Naive B cell (primary cell): ENCODE results near the gene HPCAL1. TPM values are rescaled to one million over a fixed set of nuclear protein-coding genes. Genes with fewer than 3 reads are reported as not detected.

Experiments
- ATAC-seq, 2 donors: fragments of 150-1000 bp; cut with Tn5 transposase; 2 replicates each; pipeline ENCODE4 v1.10.0; 2021; ENCODE audit warnings: low read depth in 2 of 2, mild to moderate bottlenecking in 2 of 2, moderate library complexity in 2 of 2
- DNase-seq: peaks from one replicate; pipeline ENCODE4 v3.0.0; 2022
- H3K27ac Mint-ChIP-seq, 6 donors: one replicate each; pipeline ENCODE4 v1.8.0; 2020 to 2022; ENCODE audit warnings: mild to moderate bottlenecking in 6 of 6, mixed read lengths in 6 of 6, moderate library complexity in 5 of 6, inconsistent platforms in 2 of 6
- H3K27me3 Mint-ChIP-seq, 3 donors: one replicate each; pipeline ENCODE4 v1.8.0; 2021 to 2022; ENCODE audit warnings: mixed read lengths in 3 of 3, mild to moderate bottlenecking in 1 of 3
- H3K36me3 Mint-ChIP-seq, 2 donors: one replicate each; pipeline ENCODE4 v1.8.0; 2020 to 2022; ENCODE audit warnings: mixed read lengths in 2 of 2, inconsistent platforms in 1 of 2, mild to moderate bottlenecking in 1 of 2
- H3K4me1 Mint-ChIP-seq, 3 donors: one replicate each; pipeline ENCODE4 v1.8.0; 2020 to 2022; ENCODE audit warnings: mixed read lengths in 3 of 3, inconsistent platforms in 1 of 3, mild to moderate bottlenecking in 1 of 3, moderate library complexity in 1 of 3
- H3K4me3 Mint-ChIP-seq, 8 donors: one replicate each; pipeline ENCODE4 v1.8.0; 2020 to 2022; ENCODE audit warnings: mild to moderate bottlenecking in 8 of 8, mixed read lengths in 8 of 8, moderate library complexity in 8 of 8, inconsistent platforms in 2 of 8
- H3K9me3 Mint-ChIP-seq, 7 donors: one replicate each; pipeline ENCODE4 v1.8.0; 2020 to 2022; ENCODE audit warnings: mixed read lengths in 7 of 7, mild to moderate bottlenecking in 5 of 7, inconsistent platforms in 2 of 7, moderate library complexity in 1 of 7
- polyA plus RNA-seq, 6 donors: library from polyadenylated mRNA; unstranded; fragments of 300-500 nt; fragmentation: Illumina TruSeq; gene quantifications; one replicate each; pipeline ENCODE4 v1.2.3, GENCODE V29; 2021; ENCODE audit warnings: low read depth in 6 of 6

Gene HPCAL1
- polyA plus RNA-seq, 6 donors from 2014 or later, result 49.1 to 92.1 (median 66.7) TPM

DNA sequence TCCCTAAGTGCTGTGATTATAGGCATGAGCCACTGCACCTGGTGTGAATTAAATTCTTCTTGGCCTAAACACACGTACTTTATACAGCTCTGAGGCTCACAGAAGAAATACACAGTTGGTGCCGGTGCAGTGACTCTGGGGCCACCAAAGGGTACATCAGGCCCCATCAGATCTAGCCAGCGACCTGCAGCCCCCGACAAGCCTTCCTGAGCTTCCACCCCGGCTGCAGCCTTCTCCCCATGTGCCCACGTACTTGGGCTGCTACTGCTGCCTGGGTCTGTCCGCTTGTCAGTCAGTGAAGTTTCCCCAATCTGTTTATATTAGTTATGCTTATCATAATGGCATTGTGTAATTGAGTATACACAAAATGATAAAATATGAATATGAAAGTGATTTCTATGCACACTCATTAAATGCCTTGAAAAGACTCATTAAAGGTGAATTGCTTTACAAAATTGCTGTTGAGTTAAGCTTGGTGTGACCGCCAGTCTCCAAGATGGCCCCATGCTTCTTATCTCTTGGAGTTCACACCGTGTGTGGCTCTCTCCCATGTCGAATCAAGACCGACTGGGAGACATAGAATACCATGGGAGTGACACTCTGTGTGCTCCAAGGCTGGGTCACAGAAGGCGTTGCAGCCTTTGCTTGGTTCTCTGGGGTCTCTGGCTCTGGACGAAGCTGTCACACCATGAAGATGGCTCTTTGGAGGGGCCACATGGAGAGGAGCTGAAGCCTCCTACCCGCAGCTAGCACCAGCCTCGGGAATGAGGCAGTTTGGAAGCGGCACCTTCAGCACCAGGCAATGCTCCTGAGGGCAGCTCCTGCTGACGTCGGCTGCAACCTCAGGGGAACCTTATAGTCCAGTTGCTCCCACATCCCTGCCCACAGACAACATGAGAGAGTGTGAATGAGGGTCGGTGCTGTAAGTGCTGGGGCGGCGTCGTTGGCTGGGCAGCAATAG, 29.2 kb upstream of the HPCAL1 start:
- H3K4me1 Mint-ChIP-seq, result peaks cover 4 to 6% (median 5%) of the 10 kb centered on the region in 3 donors
- H3K27ac Mint-ChIP-seq, result no peak overlapping the region
- H3K36me3 Mint-ChIP-seq, result no peaks in the 10 kb centered on the region
- no peaks in the 10 kb centered on the region for H3K9me3 Mint-ChIP-seq
- peaks cover 0 to 22% (median 19%) of the 10 kb centered on the region in 3 donors for H3K27me3 Mint-ChIP-seq
- DNase-seq, result no peak
- H3K4me3 Mint-ChIP-seq, result no peak overlapping the region
- no peak for ATAC-seq

DNA sequence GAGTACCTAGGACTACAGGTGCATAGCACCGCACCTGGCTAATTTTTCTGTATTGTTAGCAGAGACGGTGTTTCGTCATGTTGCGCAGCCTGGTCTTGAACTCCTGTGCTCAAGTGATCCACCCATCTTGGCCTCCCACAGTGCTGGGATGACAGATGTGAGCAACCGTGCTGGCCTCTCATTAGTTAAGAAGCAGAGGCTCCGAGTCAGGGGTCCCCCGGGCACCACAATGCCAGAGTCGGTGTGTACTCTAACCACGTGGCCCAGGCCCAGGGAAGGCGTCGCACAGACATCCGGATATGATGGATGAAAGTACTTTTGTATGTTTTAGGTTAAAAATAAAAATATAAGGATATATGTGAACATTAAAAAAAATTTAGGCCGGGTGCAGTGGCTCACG, 28.3 kb upstream of the HPCAL1 start:
- Mint-ChIP-seq H3K4me3 (no peak overlapping the region), H3K9me3 (no peaks in the 10 kb centered on the region), H3K36me3 (no peaks in the 10 kb centered on the region), H3K27me3 (peaks cover 0 to 30% (median 28%) of the 10 kb centered on the region in 3 donors), H3K27ac (peak overlapping the region in 1 of 6 donors; percentile 83), H3K4me1 (peaks cover 4 to 6% (median 5%) of the 10 kb centered on the region in 3 donors)
- ATAC-seq (no peak), DNase-seq (no peak)

DNA sequence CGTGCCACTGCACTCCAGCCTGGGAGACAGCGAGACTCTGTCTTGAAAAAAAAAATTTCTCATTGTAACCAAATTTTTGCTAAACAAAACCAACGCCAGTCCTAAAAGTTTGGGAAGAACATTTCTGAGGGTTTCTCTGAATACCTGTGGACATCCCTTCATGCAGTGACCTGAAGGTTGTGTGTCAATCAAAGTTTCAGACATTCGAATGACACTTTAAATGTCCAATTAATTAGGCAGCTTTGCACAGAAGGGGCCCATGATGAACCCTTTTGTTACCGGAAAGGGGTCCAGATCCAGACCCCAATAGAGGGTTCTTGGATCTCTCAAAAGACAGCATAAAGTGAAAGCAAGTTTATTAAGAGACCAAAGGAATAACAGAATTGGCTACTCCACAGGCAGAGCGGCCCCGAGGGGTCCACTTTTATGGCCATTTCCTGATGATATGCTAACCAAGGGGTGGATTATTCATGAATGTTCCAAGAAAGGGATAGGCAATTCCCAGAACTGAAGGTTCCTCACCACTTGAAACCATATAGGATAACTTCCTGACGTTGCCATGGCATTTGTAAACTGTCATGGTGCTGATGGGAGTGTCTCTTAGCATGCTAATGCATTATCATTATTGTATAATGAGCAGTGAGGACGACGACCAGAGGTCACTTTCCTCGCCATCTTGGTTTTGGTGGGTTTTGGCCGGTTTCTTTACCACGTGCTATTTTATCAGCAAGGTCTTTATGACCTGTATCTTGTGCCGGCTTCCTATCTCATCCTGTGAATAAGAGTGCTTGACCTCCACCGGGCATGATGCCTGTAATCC, 27.5 kb upstream of the HPCAL1 start:
- Mint-ChIP-seq H3K9me3 (no peaks in the 10 kb centered on the region), H3K4me1 (peaks cover 4 to 6% (median 5%) of the 10 kb centered on the region in 3 donors), H3K27me3 (peaks cover 4 to 33% (median 31%) of the 10 kb centered on the region in 3 donors), H3K27ac (no peak overlapping the region), H3K4me3 (no peak overlapping the region), H3K36me3 (no peaks in the 10 kb centered on the region)
- ATAC-seq (no peak), DNase-seq (no peak)

DNA sequence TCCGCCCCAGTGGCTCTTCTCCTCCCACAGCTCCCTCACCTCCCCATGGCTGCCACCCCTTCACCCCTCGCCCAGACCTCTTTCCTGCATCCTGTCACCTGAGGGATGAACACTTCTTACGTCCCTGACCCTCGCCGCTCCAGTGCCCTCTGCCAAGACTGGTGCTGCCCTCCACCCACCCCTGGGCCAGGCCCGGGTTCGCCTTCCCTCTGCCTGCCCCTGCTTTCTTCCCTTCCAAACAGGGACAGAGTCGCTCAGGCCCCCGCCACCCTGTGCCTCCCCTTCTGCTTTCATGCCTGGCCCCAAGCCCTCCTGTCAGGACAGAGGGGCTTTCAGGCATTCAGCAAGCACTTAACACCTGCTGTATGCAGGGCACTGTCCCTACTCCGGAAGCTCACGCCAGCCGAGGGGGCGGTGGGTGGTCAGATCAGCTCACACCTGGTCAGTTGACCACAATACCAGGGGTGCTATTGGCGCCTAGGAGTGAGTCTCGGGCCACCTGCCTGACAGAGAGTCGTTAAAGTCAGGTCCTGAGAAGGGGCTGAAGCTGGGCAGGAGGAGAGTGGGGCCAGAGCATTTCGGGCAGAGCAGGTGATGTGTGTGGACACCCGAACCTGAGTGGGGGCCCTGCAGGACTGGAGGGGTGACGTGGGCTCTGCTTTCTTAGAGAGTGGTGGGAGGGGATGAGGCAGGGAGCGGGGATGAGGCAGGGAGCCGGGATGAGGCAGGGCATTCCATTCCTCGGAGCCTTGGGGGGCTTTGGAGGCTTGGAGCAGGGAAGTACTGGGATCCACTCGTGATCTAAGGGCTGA, 26.0 kb upstream of the HPCAL1 start:
- DNase-seq (no peak), ATAC-seq (no peak)
- Mint-ChIP-seq H3K36me3 (no peaks in the 10 kb centered on the region), H3K27me3 (peaks cover 4 to 35% (median 31%) of the 10 kb centered on the region in 3 donors), H3K9me3 (peaks cover 0 to 2% (median 0%) of the 10 kb centered on the region in 7 donors), H3K4me1 (no peaks in the 10 kb centered on the region), H3K4me3 (no peak overlapping the region), H3K27ac (peak overlapping the region in 2 of 6 donors; percentile 47 to 78)

GRCh38 chr2:10277293-10278028, 25.2 kb upstream of the HPCAL1 start:
- H3K4me3 Mint-ChIP-seq, result no peak overlapping the region
- H3K27me3 Mint-ChIP-seq, result peaks cover 4 to 39% (median 36%) of the 10 kb centered on the region in 3 donors
- ATAC-seq (no peak), DNase-seq (no peak)
- H3K36me3 Mint-ChIP-seq, result no peaks in the 10 kb centered on the region
- peaks cover 0 to under 1% (median 0%) of the 10 kb centered on the region in 3 donors for H3K4me1 Mint-ChIP-seq
- H3K27ac Mint-ChIP-seq, result peak overlapping the region in 2 of 6 donors; percentile 6 to 85
- peaks cover 0 to 2% (median 0%) of the 10 kb centered on the region in 7 donors for H3K9me3 Mint-ChIP-seq

DNA sequence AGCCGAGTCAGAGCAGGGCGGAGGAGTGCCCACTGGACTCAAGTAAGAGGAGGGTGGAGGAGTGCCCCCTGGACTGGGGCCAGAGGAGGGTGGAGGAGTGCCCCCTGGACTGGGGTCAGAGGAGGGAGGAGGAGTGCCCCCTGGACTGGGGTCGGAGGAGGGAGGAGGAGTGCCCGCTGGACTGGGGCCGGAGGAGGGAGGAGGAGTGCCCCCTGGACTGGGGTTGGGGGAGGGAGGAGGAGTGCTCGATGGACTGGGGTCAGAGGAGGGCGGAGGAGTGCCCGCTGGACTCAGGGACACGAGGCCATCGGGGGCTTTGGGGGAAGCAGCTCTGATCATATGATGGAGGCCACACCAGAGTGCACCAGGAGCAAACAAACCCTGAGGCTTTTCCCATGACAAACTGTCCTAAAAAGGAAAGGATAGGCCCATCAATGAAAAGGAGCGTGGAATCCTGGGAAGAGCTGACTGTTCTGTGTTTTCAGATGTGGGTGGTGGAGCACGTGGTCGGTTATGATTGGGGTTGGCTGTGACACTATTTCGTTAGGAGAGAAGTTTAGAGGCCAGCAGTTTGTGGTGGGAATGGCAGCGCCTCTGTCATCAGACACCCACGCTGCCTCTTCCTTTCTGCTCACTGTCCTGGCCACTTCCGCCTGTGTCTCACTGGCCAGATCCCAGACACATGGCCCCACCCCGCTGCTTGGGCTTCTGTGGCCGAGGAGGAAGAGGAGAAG, 24.5 kb upstream of the HPCAL1 start:
- DNase-seq (no peak), ATAC-seq (no peak)
- Mint-ChIP-seq H3K9me3 (peaks cover 0 to 2% (median 0%) of the 10 kb centered on the region in 7 donors), H3K27ac (peak overlapping the region in 3 of 6 donors; percentile 13 to 85 (median 18)), H3K27me3 (peaks cover 4 to 39% (median 36%) of the 10 kb centered on the region in 3 donors), H3K4me1 (peaks cover 0 to 3% (median 0%) of the 10 kb centered on the region in 3 donors), H3K36me3 (no peaks in the 10 kb centered on the region), H3K4me3 (no peak overlapping the region)

GRCh38 chr2:10278763-10279471, 23.8 kb upstream of the HPCAL1 start:
- H3K27me3 Mint-ChIP-seq, result peaks cover 4 to 39% (median 36%) of the 10 kb centered on the region in 3 donors
- ATAC-seq (no peak), DNase-seq (no peak)
- H3K9me3 Mint-ChIP-seq, result peaks cover 0 to 2% (median 0%) of the 10 kb centered on the region in 7 donors
- H3K27ac Mint-ChIP-seq, result peak overlapping the region in 4 of 6 donors; percentile 1 to 58 (median 16)
- H3K36me3 Mint-ChIP-seq, result no peaks in the 10 kb centered on the region
- no peak overlapping the region for H3K4me3 Mint-ChIP-seq
- peaks cover 0 to 3% (median 0%) of the 10 kb centered on the region in 3 donors for H3K4me1 Mint-ChIP-seq

DNA sequence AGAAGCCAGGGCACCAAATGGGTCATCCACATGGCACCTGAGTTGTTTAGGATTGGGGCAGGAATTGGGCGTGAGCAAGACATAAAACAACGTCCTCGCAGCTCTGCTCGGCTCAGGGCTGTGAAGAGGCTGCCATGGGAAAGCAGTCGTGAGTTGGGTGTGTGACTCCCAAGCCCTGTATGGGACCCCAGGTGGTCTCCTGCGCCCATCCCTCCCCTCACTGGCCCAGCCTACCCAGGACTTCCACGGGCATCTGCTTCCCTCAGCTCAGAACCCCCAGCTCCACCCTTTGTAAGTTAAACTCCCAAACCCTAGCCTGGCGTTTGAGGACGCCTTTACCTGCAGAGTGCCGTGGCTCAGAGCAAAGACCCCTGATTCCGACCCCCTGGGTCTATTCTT, 23.2 kb upstream of the HPCAL1 start:
- Mint-ChIP-seq H3K4me3 (no peak overlapping the region), H3K36me3 (no peaks in the 10 kb centered on the region), H3K27me3 (peaks cover 4 to 39% (median 36%) of the 10 kb centered on the region in 3 donors), H3K27ac (no peak overlapping the region), H3K9me3 (peaks cover 0 to 2% (median 0%) of the 10 kb centered on the region in 7 donors), H3K4me1 (peaks cover 0 to 3% (median 0%) of the 10 kb centered on the region in 3 donors)
- DNase-seq (no peak), ATAC-seq (no peak)

- no peaks in the 10 kb centered on the region for H3K36me3 Mint-ChIP-seq
- no peak overlapping the region for H3K4me3 Mint-ChIP-seq
- ATAC-seq (no peak), DNase-seq (no peak)
- peak overlapping the region in 2 of 6 donors; percentile 61 to 80 for H3K27ac Mint-ChIP-seq
- H3K9me3 Mint-ChIP-seq, result peaks cover 0 to 2% (median 0%) of the 10 kb centered on the region in 7 donors
- peaks cover 4 to 39% (median 36%) of the 10 kb centered on the region in 3 donors for H3K27me3 Mint-ChIP-seq
- H3K4me1 Mint-ChIP-seq, result peaks cover 2 to 6% (median 2%) of the 10 kb centered on the region in 3 donors
Measured at GRCh38 chr2:10279946-10280463, 22.7 kb upstream of the HPCAL1 start.

GRCh38 chr2:10281891-10282290, 20.8 kb upstream of the HPCAL1 start:
- no peak for ATAC-seq
- no peaks in the 10 kb centered on the region for H3K36me3 Mint-ChIP-seq

GRCh38 chr2:10282611-10283105, 20.0 kb upstream of the HPCAL1 start:
- H3K9me3 Mint-ChIP-seq, result peaks cover 0 to 2% (median 0%) of the 10 kb centered on the region in 7 donors
- H3K4me1 Mint-ChIP-seq, result peaks cover 4 to 9% (median 6%) of the 10 kb centered on the region in 3 donors
- peak overlapping the region in 2 of 6 donors; percentile 74 to 78 for H3K27ac Mint-ChIP-seq
- peaks cover 4 to 27% (median 22%) of the 10 kb centered on the region in 3 donors for H3K27me3 Mint-ChIP-seq
- H3K36me3 Mint-ChIP-seq, result no peaks in the 10 kb centered on the region
- ATAC-seq (no peak), DNase-seq (no peak)
- H3K4me3 Mint-ChIP-seq, result no peak overlapping the region

More at GRCh38 chr2:10281891-10282290, 20.8 kb upstream of the HPCAL1 start:
- no peak overlapping the region for H3K27ac Mint-ChIP-seq
- no peak overlapping the region for H3K4me3 Mint-ChIP-seq
- H3K4me1 Mint-ChIP-seq, result peaks cover 4 to 9% (median 6%) of the 10 kb centered on the region in 3 donors
- H3K9me3 Mint-ChIP-seq, result peaks cover 0 to 2% (median 0%) of the 10 kb centered on the region in 7 donors
- DNase-seq, result no peak
- peaks cover 4 to 35% (median 30%) of the 10 kb centered on the region in 3 donors for H3K27me3 Mint-ChIP-seq
